HCT116 (cell line): ENCODE measurements around the gene LRP1. TPM values are rescaled to one million over a fixed set of nuclear protein-coding genes. Genes with fewer than 3 reads are reported as not detected.

Experiments used
- ATAC-seq: fragments of 200-7000 bp; cut with Tn5 transposase; 2 replicates; pipeline ENCODE4 v1.9.1; 2020; ENCODE audit warnings: mild to moderate bottlenecking, moderate library complexity
- BruUV-seq: library from RNA; stranded (reverse); fragments of 400-500 nt; replicated peaks from 2 replicates; lab custom pipeline; 2021; lab: Mats Ljungman, UMichigan
- CTCF ChIA-PET: fragments of 300-600 bp; sonication (Branson Sonifier 250); formaldehyde crosslinking; loops from one replicate; lab custom pipeline; 2021; ENCODE audit warnings: antibody characterized with exemption; lab: Charles Lee
- POLR2A ChIA-PET: fragments of 300-600, 350-600 bp; sonication (Branson Sonifier 250); formaldehyde crosslinking; loops from one replicate; lab custom pipeline; 2021; ENCODE audit warnings: antibody characterized with exemption; lab: Charles Lee
- RAD21 ChIA-PET, 2 experiments: fragments of 300-600 bp; sonication (Branson Sonifier 250); formaldehyde crosslinking; loops; one replicate each; lab custom pipeline; 2023; ENCODE audit warnings: low total read pairs in 2 of 2; ENCODE audit not compliant: uncharacterized antibody in 2 of 2, unreplicated experiment in 2 of 2, low non-redundant PET in 1 of 2; lab: Charles Lee
- DNase-seq: peaks from one replicate; pipeline ENCODE4 v3.0.0-alpha.2; 2010; ENCODE audit warnings: low read depth, low spot score
- H2AFZ ChIP-seq: fragments of 200-600 bp; shearing (Covaris generic), sonication (generic); 2 replicates; pipeline ENCODE4 v1.6.1; 2017; ENCODE audit warnings: low read depth, mixed run types, mixed read lengths, antibody characterized with exemption, low read length; ENCODE audit not compliant: poor library complexity, severe bottlenecking
- H3K27ac ChIP-seq: 2 replicates; pipeline ENCODE4 v1.5.1; 2012; ENCODE audit warnings: low read depth, low read length
- H3K27me3 ChIP-seq: fragments of 200-600 bp; sonication (generic); 2 replicates; pipeline ENCODE4 v1.6.1; 2016; ENCODE audit warnings: mixed run types, low read length, mixed read lengths; ENCODE audit not compliant: insufficient read depth
- H3K36me3 ChIP-seq, 2 experiments: fragments of 200-500 bp in 1 of 2; fragments of 200-600 bp in 1 of 2; sonication (Bioruptor generic) in 1 of 2; sonication (generic) in 1 of 2; 2 replicates each; pipeline versions ENCODE4 v1.5.1 to v1.6.1; 2014 to 2016; ENCODE audit warnings: low read length in 2 of 2, inconsistent platforms in 1 of 2, mixed read lengths in 1 of 2, mixed run types in 1 of 2; ENCODE audit not compliant: insufficient read depth in 2 of 2, control insufficient read depth in 1 of 2
- H3K4me1 ChIP-seq, 2 experiments: fragments of 200-600 bp in 1 of 2; sonication (generic) in 1 of 2; 2 replicates each; pipeline versions ENCODE4 v1.5.1 to v1.6.1; 2012 to 2017; ENCODE audit warnings: low read length in 2 of 2, inconsistent platforms in 1 of 2, mild to moderate bottlenecking in 1 of 2, mixed read lengths in 1 of 2, mixed run types in 1 of 2, moderate library complexity in 1 of 2; ENCODE audit not compliant: insufficient read depth in 2 of 2, control insufficient read depth in 1 of 2
- H3K4me2 ChIP-seq: fragments of 200-600 bp; sonication (generic); 2 replicates; pipeline ENCODE4 v1.6.1; 2017; ENCODE audit warnings: mixed run types, low read length, mixed read lengths
- H3K4me3 ChIP-seq, 2 experiments: fragments of 200-600 bp in 1 of 2; sonication (generic) in 1 of 2; replicated peaks in 1 of 2; 2 replicates each; pipeline ENCODE4 v1.5.1; 2011 to 2016; ENCODE audit warnings: low read length in 2 of 2, control low read depth in 1 of 2, low read depth in 1 of 2, mild to moderate bottlenecking in 1 of 2, mixed read lengths in 1 of 2, mixed run types in 1 of 2
- H3K79me2 ChIP-seq: fragments of 200-600 bp; sonication (generic); 2 replicates; pipeline ENCODE4 v1.6.1; 2017; ENCODE audit warnings: mild to moderate bottlenecking, mixed run types, low read length, moderate library complexity, mixed read lengths; ENCODE audit not compliant: insufficient read depth
- H3K9ac ChIP-seq: fragments of 200-600 bp; sonication (generic); 2 replicates; pipeline ENCODE4 v1.6.1; 2016; ENCODE audit warnings: low read length, mixed read lengths
- H3K9me2 ChIP-seq: fragments of 200-600 bp; sonication (generic), shearing (Covaris generic); 2 replicates; pipeline ENCODE4 v1.6.1; 2017; ENCODE audit warnings: mixed run types, mild to moderate bottlenecking, moderate library complexity; ENCODE audit not compliant: insufficient read depth
- H3K9me3 ChIP-seq, 2 experiments: fragments of 200-500 bp in 1 of 2; fragments of 200-600 bp in 1 of 2; sonication (Bioruptor generic) in 1 of 2; sonication (generic) in 1 of 2; 2 replicates each; pipeline ENCODE4 v1.6.1; 2014 to 2017; ENCODE audit warnings: low read length in 2 of 2, mixed read lengths in 2 of 2, inconsistent platforms in 1 of 2, low read depth in 1 of 2, mild to moderate bottlenecking in 1 of 2, mixed run types in 1 of 2, moderate library complexity in 1 of 2; ENCODE audit not compliant: control insufficient read depth in 1 of 2, insufficient read depth in 1 of 2
- H4K20me1 ChIP-seq: fragments of 200-600 bp; sonication (generic), shearing (Covaris generic); 2 replicates; pipeline ENCODE4 v1.6.1; 2017; ENCODE audit warnings: mixed run types, mild to moderate bottlenecking, moderate library complexity; ENCODE audit not compliant: insufficient read depth
- ATF3 ChIP-seq: IDR thresholded peaks from 2 replicates; pipeline ENCODE4 v1.6.1; 2012
- CBX3 ChIP-seq: IDR thresholded peaks from 2 replicates; pipeline ENCODE4 v1.6.1; 2012; ENCODE audit warnings: low read depth
- CEBPB ChIP-seq: IDR thresholded peaks from 2 replicates; pipeline ENCODE4 v1.6.1; 2012; ENCODE audit warnings: low read depth
- CTCF ChIP-seq, 3 experiments: fragments of 200-600 bp in 1 of 3; sonication (generic) in 1 of 3; IDR thresholded peaks in 2 of 3; conservative IDR thresholded peaks in 1 of 3; 2 replicates each; pipeline ENCODE4 v1.5.1; 2012 to 2017; ENCODE audit warnings: low read depth in 2 of 3, low read length in 2 of 3, antibody characterized with exemption in 1 of 3, borderline replicate concordance in 1 of 3, control low read depth in 1 of 3, mild to moderate bottlenecking in 1 of 3, mixed read lengths in 1 of 3, mixed run types in 1 of 3, moderate library complexity in 1 of 3; ENCODE audit not compliant: insufficient read depth in 1 of 3
- EGR1 ChIP-seq: IDR thresholded peaks from 2 replicates; pipeline ENCODE4 v1.6.1; 2012; ENCODE audit warnings: low read depth
- ELF1 ChIP-seq: IDR thresholded peaks from 2 replicates; pipeline ENCODE4 v1.6.1; 2012; ENCODE audit warnings: low read depth, borderline replicate concordance
- EZH2 ChIP-seq: fragments of 200-600 bp; sonication (generic); IDR thresholded peaks from 2 replicates; pipeline ENCODE4 v1.6.1; 2017; ENCODE audit warnings: antibody characterized with exemption, mixed run types
- FOSL1 ChIP-seq: IDR thresholded peaks from 2 replicates; pipeline ENCODE4 v1.6.1; 2012; ENCODE audit warnings: low read depth
- JUND ChIP-seq: IDR thresholded peaks from 2 replicates; pipeline ENCODE4 v1.6.1; 2012
- MAX ChIP-seq: IDR thresholded peaks from 2 replicates; pipeline ENCODE4 v1.6.1; 2012
- POLR2A ChIP-seq: IDR thresholded peaks from 2 replicates; pipeline ENCODE4 v1.7.0; 2011; ENCODE audit warnings: borderline replicate concordance; ENCODE audit not compliant: insufficient read depth, insufficient read length; ENCODE audit errors: extremely low read depth
- POLR2AphosphoS5 ChIP-seq: IDR thresholded peaks from 2 replicates; pipeline ENCODE4 v1.6.1; 2011; ENCODE audit warnings: mild to moderate bottlenecking, low read depth, low read length, moderate library complexity
- RAD21 ChIP-seq: IDR thresholded peaks from 2 replicates; pipeline ENCODE4 v1.6.1; 2012; ENCODE audit warnings: low read depth, mild to moderate bottlenecking
- SIN3A ChIP-seq: IDR thresholded peaks from 2 replicates; pipeline ENCODE4 v1.6.1; 2012; ENCODE audit warnings: low read depth
- SP1 ChIP-seq: IDR thresholded peaks from 2 replicates; pipeline ENCODE4 v1.6.1; 2012; ENCODE audit warnings: low read depth
- TCF7L2 ChIP-seq: IDR thresholded peaks from 2 replicates; pipeline ENCODE4 v1.7.0; 2011; ENCODE audit warnings: borderline replicate concordance, inconsistent platforms; ENCODE audit not compliant: insufficient read depth, insufficient read length; ENCODE audit errors: extremely low read depth
- YY1 ChIP-seq: IDR thresholded peaks from 2 replicates; pipeline ENCODE4 v1.6.1; 2011; ENCODE audit warnings: low read length, low read depth, moderate library complexity, mild to moderate bottlenecking; ENCODE audit not compliant: insufficient replicate concordance; ENCODE audit errors: extremely low read depth
- ZBTB33 ChIP-seq: IDR thresholded peaks from 2 replicates; pipeline ENCODE4 v1.6.1; 2011; ENCODE audit warnings: mild to moderate bottlenecking, low read length, moderate library complexity; ENCODE audit not compliant: insufficient replicate concordance; ENCODE audit errors: extremely low read depth
- ZFX ChIP-seq: fragments of 450-650 bp; IDR thresholded peaks from 2 replicates; pipeline ENCODE4 v1.6.1; 2017
- ZNF274 ChIP-seq: fragments of 200-500 bp; sonication (Bioruptor generic); IDR thresholded peaks from 2 replicates; pipeline ENCODE4 v1.6.1; 2014; ENCODE audit warnings: mild to moderate bottlenecking, low read depth, low read length, inconsistent platforms
- intact Hi-C: fragments of 100-400 bp; cut with micrococcal nuclease; formaldehyde crosslinking; loops from 2 replicates; pipeline ENCODE4 v1.10.0; 2022
- total RNA-seq: library from RNA; stranded (reverse); gene quantifications from one replicate; pipeline ENCODE4 v1.2.1, GENCODE V29; 2021; ENCODE audit not compliant: unreplicated experiment

Gene LRP1
- total RNA-seq, 1 experiment from 2014 or later, result 12.0 TPM

DNA sequence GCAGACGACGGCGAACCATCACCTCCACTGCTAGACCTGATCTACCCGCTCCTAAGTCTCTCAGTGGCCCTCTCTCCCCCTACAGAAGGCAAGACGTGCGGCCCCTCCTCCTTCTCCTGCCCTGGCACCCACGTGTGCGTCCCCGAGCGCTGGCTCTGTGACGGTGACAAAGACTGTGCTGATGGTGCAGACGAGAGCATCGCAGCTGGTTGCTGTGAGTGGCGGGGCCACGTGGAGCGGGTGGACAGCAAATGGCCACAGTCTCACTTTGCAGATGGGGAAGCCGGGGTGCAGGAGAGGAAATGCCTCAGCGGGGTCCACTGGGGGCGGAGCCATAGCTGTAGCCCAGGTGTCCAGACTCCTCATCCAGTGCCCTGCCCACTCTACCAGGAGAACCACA is 66.9 kb downstream of the LRP1 start:
- H3K27me3 ChIP-seq, result no peaks in the 10 kb centered on the region
- H3K9me2 ChIP-seq, result no peaks in the 10 kb centered on the region
- ATAC-seq (no peak), DNase-seq (no peak)
- H3K27ac ChIP-seq, result no peak overlapping the region
- POLR2A ChIA-PET, result no interaction called here
- RAD21 ChIA-PET, result interaction anchor here in 1 of 2 experiments (0.7 kb wide), 1 partner anchor 34 kb away, joined by 3 read pairs; no protein-coding TSS in a partner anchor
- H3K9me3 ChIP-seq, result no peaks in the 10 kb centered on the region
- TF ChIP-seq JUND (no peak), MAX (no peak), POLR2AphosphoS5 (no peak), EZH2 (no peak), ATF3 (no peak), SIN3A (no peak), ZBTB33 (no peak), RAD21 (no peak), TCF7L2 (no peak), CBX3 (no peak), POLR2A (no peak), CEBPB (no peak), ZFX (no peak), EGR1 (no peak), FOSL1 (no peak), YY1 (no peak), SP1 (no peak), ELF1 (no peak), CTCF (IDR thresholded peaks at IDR 0.05 in 2 of 3, conservative IDR thresholded peaks at IDR 0.05 in 1 of 3; ENCODE audit: borderline replicate concordance in 1 of 3, insufficient read depth in 1 of 3, low read depth in 2 of 3, low read length in 2 of 3) (no peak), ZNF274 (no peak)
- H3K9ac ChIP-seq, result no peak overlapping the region
- intact Hi-C loops, result no loop called here
- H3K79me2 ChIP-seq, result no peaks in the 10 kb centered on the region
- H3K4me2 ChIP-seq, result no peak overlapping the region
- H4K20me1 ChIP-seq, result no peaks in the 10 kb centered on the region
- CTCF ChIA-PET, result no interaction called here
- no peak overlapping the region for H3K4me3 ChIP-seq
- H3K36me3 ChIP-seq, result peaks cover 0 to 3% of the 10 kb centered on the region in 2 experiments; a peak in 2 of 4 replicates
- BruUV-seq, result no TSS peak
- no peaks in the 10 kb centered on the region for H3K4me1 ChIP-seq
- no peak overlapping the region for H2AFZ ChIP-seq
